Subcutaneous abdominal adipose tissue (tissue), 5 donors: ENCODE measurements around the gene KLK8.

ENCODE experiments used
- H3K27ac ChIP-seq: one replicate; pipeline ENCODE4 v1.7.0; 2013; ENCODE audit warnings: low read depth, mild to moderate bottlenecking, inconsistent platforms, low read length, moderate library complexity
- H3K27me3 ChIP-seq, 5 donors: one replicate each; pipeline ENCODE4 v1.7.0; 2013; ENCODE audit warnings: low read length in 5 of 5, inconsistent platforms in 1 of 5; ENCODE audit not compliant: control insufficient read depth in 5 of 5, insufficient read depth in 4 of 5
- H3K36me3 ChIP-seq, 5 donors: one replicate each; pipeline ENCODE4 v1.7.0; 2013; ENCODE audit warnings: low read length in 5 of 5; ENCODE audit not compliant: control insufficient read depth in 5 of 5, insufficient read depth in 5 of 5
- H3K4me1 ChIP-seq, 5 donors: one replicate each; pipeline ENCODE4 v1.7.0; 2013; ENCODE audit warnings: low read length in 5 of 5, mild to moderate bottlenecking in 3 of 5, moderate library complexity in 1 of 5; ENCODE audit not compliant: control insufficient read depth in 5 of 5, insufficient read depth in 5 of 5
- H3K4me3 ChIP-seq, 5 donors: one replicate each; pipeline ENCODE4 v1.7.0; 2013; ENCODE audit warnings: low read length in 5 of 5, low read depth in 1 of 5
- H3K9ac ChIP-seq, 5 donors: one replicate each; pipeline ENCODE4 v1.7.0; 2013; ENCODE audit warnings: low read length in 5 of 5, mild to moderate bottlenecking in 4 of 5, moderate library complexity in 3 of 5
- H3K9me3 ChIP-seq, 5 donors: one replicate each; pipeline ENCODE4 v1.7.0; 2013; ENCODE audit warnings: low read length in 5 of 5; ENCODE audit not compliant: control insufficient read depth in 5 of 5
- donor health status: healthy.
- donor health status: healthy.
- donor health status: healthy.
- donor health status: healthy.
- donor health status: healthy.

The KLK8 gene

DNA sequence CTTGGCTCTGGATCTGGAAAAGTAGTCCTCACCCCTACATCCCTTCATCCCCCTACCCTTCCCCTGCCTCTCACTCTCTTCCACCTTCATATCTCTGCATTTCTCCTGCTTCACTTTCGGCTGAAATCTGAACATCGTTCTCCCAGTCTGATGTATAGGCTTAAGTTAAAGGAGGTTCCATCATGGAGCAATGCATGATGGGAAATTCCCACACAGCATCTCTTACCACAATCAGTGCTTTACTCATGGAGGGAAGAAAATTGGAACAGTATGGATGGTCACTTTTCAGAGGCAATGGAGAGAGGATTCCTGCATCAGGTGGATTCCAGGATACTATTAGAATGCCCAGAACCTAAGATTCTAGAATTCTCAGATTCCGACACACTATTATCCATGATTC is 6.1 kb upstream of the KLK8 start:
- Histone ChIP-seq H3K4me1 (peaks cover 0 to 2% (median 0%) of the 10 kb centered on the region in 5 donors), H3K4me3 (no peak overlapping the region), H3K27me3 (peaks cover 21 to 34% (median 28%) of the 10 kb centered on the region in 5 donors), H3K9ac (no peak overlapping the region), H3K27ac (no peak overlapping the region), H3K36me3 (no peaks in the 10 kb centered on the region), H3K9me3 (no peaks in the 10 kb centered on the region)

DNA sequence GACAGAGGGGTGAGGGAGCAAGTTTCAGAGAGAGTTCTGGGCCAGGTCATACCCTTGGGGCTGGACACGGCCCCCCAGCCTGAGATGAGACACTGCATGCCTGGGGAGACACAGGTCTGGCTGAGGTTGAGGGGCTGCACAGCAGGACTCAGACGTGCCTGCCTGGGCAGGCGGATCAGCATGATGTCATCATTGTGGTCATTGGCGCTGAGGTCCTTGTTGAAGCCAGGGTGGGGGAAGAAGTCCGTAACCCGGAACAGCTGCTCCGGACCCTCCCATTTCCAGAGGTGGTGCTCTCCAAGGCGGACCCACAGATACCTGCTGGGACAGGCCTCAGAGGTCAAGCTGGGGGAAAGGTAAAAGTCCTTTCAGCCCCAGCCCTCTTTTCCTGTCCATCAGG is 5.0 kb upstream of the KLK8 start:
- H3K27me3 ChIP-seq, result peaks cover 28 to 43% (median 36%) of the 10 kb centered on the region in 5 donors
- no peaks in the 10 kb centered on the region for H3K9me3 ChIP-seq
- H3K36me3 ChIP-seq, result no peaks in the 10 kb centered on the region
- H3K4me1 ChIP-seq, result peaks cover 0 to 6% (median 0%) of the 10 kb centered on the region in 5 donors
- no peak overlapping the region for H3K4me3 ChIP-seq
- H3K27ac ChIP-seq, result no peak overlapping the region
- no peak overlapping the region for H3K9ac ChIP-seq

DNA sequence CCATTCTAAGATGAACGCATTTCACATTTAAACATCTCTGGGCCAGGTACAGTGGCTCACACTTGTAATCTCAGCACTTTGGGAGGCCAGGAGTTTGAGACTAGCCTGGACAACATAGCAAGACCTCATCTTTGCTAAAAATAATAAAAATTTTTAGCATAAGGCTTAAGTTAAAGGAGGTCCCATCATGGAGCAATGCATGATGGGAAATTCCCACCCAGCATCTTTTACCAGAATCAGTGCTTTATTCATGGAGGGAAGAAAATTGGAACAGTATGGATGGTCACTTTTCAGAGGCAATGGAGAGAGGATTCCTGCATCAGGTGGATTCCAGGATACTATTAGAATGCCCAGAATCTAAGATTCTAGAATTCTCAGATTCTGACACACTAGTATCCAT is 3.8 kb upstream of the KLK8 start:
- peaks cover 35 to 51% (median 41%) of the 10 kb centered on the region in 5 donors for H3K27me3 ChIP-seq
- H3K9me3 ChIP-seq, result no peaks in the 10 kb centered on the region

DNA sequence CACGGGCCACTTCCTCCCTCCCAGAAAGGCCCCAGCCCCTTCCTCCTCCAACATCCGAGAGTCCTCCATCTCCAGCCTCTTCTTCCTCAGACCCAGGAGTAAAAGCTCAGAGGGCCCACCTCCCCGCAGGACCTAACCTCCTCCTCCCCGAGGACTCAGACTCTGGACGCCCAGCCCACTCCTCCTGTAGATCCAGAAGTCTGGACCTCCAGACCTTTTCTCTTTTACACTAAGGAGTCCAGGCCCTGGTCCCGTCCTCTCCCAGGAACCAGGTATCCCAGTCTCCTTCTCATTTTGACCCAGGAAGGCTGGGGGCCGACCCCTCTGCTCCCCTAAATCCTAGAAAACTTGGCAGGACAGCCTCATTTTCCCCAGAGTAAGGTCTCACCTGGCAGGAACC is 1.9 kb upstream of the KLK8 start:
- Histone ChIP-seq H3K9me3 (no peaks in the 10 kb centered on the region), H3K27me3 (peaks cover 37 to 47% (median 41%) of the 10 kb centered on the region in 5 donors), H3K4me1 (peaks cover 0 to 6% (median 0%) of the 10 kb centered on the region in 5 donors), H3K9ac (no peak overlapping the region), H3K27ac (no peak overlapping the region), H3K4me3 (no peak overlapping the region), H3K36me3 (no peaks in the 10 kb centered on the region)

More for the DNA sequence above, 3.8 kb upstream of the KLK8 start:
- no peak overlapping the region for H3K9ac ChIP-seq
- H3K4me3 ChIP-seq, result no peak overlapping the region
- peaks cover 0 to 6% (median 0%) of the 10 kb centered on the region in 5 donors for H3K4me1 ChIP-seq
- H3K36me3 ChIP-seq, result no peaks in the 10 kb centered on the region
- no peak overlapping the region for H3K27ac ChIP-seq

DNA sequence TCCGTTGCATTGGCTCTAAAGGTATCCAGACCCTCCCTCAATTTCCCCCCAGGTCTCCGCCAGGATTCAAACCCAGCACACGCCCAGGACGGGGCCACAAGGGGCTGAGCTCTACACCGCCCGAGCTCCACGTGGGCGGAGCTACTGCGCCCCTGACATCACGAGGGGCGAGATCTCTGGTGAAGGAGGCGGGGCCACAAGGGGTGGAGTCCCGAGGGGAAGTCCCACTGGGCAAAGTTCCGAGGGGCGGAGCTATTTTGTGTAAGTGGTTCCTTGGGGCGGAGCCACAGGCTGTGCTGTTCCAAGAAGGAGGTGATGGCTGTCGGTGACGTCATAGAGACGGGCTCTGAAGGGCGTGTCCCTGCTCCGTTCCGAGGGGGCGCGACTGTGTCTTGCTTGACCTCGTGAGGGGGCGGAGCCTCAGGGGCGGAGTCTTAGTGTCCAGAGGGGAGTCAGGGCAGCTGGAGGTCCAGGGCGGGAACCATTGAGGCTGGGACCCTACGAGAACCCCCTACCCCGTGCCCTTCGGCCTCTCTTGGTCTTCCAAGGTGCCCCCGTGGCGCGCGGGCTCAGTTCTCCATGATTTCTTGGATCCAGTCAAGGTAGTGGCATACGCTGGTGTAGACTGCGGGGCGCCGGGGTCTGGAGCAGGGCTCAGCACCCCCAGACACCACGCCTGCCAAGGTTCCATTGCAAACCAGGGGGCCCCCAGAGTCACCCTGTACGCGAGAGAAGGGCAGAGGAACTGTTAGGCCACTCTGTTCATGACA is 1.3 kb upstream of the KLK8 start:
- H3K4me3 ChIP-seq, result no peak overlapping the region
- H3K9ac ChIP-seq, result no peak overlapping the region
- peaks cover 39 to 48% (median 46%) of the 10 kb centered on the region in 5 donors for H3K27me3 ChIP-seq
- H3K9me3 ChIP-seq, result no peaks in the 10 kb centered on the region
- H3K27ac ChIP-seq, result no peak overlapping the region
- no peaks in the 10 kb centered on the region for H3K36me3 ChIP-seq
- peaks cover 0 to 6% (median 0%) of the 10 kb centered on the region in 5 donors for H3K4me1 ChIP-seq

DNA sequence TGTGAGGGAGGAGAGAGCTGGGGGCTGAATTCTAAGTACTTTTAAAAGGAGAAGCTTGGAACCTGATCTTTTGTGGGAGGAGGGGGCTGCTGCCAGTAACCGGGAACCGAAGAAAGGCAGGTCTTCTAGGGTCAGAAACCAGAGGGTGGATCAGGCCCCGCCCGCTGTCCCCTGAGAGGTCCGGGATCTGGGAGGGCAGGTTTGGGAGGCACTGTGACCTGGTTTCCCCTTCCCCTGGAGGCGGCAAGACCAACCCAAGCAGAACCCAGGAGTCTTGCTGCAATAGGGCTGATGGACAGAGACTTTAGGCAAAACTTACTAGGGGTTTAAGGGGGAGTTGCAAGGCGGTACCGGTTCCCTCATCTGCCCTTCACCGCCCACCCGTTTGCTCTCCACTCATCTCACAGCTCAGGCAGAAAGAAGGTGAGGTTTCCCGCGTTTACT is 707 bp upstream of the KLK8 start:
- no peaks in the 10 kb centered on the region for H3K9me3 ChIP-seq
- no peak overlapping the region for H3K9ac ChIP-seq
- H3K27ac ChIP-seq, result no peak overlapping the region
- no peak overlapping the region for H3K4me3 ChIP-seq
- H3K27me3 ChIP-seq, result peaks cover 38 to 49% (median 45%) of the 10 kb centered on the region in 5 donors
- peaks cover 0 to 6% (median 0%) of the 10 kb centered on the region in 5 donors for H3K4me1 ChIP-seq
- no peaks in the 10 kb centered on the region for H3K36me3 ChIP-seq

DNA sequence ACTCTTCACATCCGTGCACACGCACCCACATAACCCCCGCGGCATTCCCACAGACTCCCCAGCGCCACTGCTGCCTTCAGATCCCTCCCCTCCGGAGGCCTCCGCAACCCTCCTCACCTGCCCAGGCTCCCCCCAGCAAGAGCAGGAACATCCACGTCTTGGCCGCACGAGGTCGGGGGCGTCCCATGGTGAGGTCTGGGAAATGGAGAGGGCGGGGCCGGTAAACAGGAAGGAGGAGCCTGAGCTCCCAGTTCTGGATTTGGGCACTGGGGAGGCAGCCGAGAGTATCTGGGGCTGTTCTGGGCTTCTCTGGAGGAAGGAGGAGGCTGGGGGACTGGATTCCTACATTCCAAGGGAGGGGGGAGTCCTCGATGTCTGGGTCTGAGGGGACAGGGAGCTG is 423 bp downstream of the KLK8 start:
- no peak overlapping the region for H3K27ac ChIP-seq
- H3K4me1 ChIP-seq, result peaks cover 0 to 6% (median 0%) of the 10 kb centered on the region in 5 donors
- H3K9ac ChIP-seq, result no peak overlapping the region
- H3K9me3 ChIP-seq, result no peaks in the 10 kb centered on the region
- H3K36me3 ChIP-seq, result no peaks in the 10 kb centered on the region
- H3K4me3 ChIP-seq, result no peak overlapping the region
- H3K27me3 ChIP-seq, result peaks cover 32 to 46% (median 39%) of the 10 kb centered on the region in 5 donors

DNA sequence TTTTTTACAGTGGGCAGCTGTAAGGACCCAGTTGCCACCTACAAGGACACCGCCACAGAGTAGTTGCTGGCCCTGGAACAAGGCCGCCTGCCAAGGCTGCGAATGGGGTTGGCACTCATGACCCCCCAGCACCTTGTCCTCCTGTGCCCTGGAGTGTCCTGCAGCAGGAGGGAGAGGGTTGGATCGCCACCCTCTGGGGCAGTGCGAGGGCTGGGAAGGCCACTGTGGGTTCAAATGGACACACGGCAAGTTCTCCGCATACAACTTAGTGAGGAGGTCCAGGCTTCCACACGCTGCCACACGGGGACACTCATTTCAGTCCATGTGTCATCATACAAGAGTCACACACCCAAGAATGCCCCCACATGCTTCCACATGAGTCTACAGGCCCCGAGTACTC is 978 bp downstream of the KLK8 start:
- peaks cover 0 to 6% (median 0%) of the 10 kb centered on the region in 5 donors for H3K4me1 ChIP-seq
- H3K36me3 ChIP-seq, result no peaks in the 10 kb centered on the region
- no peak overlapping the region for H3K27ac ChIP-seq
- H3K27me3 ChIP-seq, result peaks cover 32 to 46% (median 39%) of the 10 kb centered on the region in 5 donors
- no peak overlapping the region for H3K4me3 ChIP-seq
- H3K9me3 ChIP-seq, result no peaks in the 10 kb centered on the region
- H3K9ac ChIP-seq, result no peak overlapping the region

DNA sequence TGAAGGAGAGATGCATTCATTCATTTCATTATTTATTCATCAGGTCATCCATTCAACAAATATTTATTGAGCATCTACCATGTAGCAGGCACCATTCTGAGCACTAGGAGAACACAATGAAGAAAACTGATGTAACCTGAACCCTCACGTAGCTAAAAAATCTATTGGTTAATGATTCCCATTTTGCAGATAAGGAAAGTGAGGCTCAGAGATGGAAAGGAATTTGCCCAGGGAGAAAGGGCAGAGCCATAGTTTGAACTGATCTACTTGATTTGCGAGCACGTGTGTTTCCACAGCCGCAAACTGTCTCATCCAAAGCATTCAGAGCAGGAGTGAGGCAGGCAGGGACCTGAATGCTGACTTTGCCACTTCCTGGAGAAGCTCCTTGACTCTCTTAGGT is 2.7 kb downstream of the KLK8 start:
- Histone ChIP-seq H3K9me3 (peaks cover 0 to 4% (median 0%) of the 10 kb centered on the region in 5 donors), H3K27me3 (peaks cover 31 to 46% (median 39%) of the 10 kb centered on the region in 5 donors), H3K36me3 (no peaks in the 10 kb centered on the region), H3K9ac (no peak overlapping the region), H3K4me1 (peaks cover 0 to 6% (median 0%) of the 10 kb centered on the region in 5 donors), H3K27ac (no peak overlapping the region), H3K4me3 (no peak overlapping the region)

DNA sequence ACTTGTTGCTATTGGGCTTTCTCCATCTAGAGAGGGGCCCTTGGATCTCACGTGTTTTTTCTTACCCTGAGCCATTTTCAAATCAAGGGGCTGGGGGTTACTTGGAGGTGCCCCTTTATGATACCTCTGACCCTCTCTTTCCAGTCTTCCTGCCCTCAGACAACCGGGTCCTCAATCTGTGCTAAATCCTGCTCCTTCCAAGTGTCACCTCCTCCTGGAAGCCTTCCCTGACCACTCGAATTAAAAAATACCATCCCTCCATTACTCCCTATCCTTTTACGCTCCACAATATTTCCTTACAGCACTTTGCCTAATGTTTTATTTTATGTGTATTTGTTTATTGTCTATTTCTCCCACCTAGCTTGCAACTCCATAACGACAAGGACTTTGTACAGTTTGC is 3.3 kb downstream of the KLK8 start:
- H3K9ac ChIP-seq, result no peak overlapping the region
- H3K36me3 ChIP-seq, result no peaks in the 10 kb centered on the region
- H3K27ac ChIP-seq, result no peak overlapping the region
- peaks cover 0 to 6% (median 0%) of the 10 kb centered on the region in 5 donors for H3K4me1 ChIP-seq
- peaks cover 0 to 4% (median 0%) of the 10 kb centered on the region in 5 donors for H3K9me3 ChIP-seq
- no peak overlapping the region for H3K4me3 ChIP-seq
- peaks cover 25 to 44% (median 36%) of the 10 kb centered on the region in 5 donors for H3K27me3 ChIP-seq
